ENCODE data around the gene PLEKHG3.

PLEKHG3 gene

DNA sequence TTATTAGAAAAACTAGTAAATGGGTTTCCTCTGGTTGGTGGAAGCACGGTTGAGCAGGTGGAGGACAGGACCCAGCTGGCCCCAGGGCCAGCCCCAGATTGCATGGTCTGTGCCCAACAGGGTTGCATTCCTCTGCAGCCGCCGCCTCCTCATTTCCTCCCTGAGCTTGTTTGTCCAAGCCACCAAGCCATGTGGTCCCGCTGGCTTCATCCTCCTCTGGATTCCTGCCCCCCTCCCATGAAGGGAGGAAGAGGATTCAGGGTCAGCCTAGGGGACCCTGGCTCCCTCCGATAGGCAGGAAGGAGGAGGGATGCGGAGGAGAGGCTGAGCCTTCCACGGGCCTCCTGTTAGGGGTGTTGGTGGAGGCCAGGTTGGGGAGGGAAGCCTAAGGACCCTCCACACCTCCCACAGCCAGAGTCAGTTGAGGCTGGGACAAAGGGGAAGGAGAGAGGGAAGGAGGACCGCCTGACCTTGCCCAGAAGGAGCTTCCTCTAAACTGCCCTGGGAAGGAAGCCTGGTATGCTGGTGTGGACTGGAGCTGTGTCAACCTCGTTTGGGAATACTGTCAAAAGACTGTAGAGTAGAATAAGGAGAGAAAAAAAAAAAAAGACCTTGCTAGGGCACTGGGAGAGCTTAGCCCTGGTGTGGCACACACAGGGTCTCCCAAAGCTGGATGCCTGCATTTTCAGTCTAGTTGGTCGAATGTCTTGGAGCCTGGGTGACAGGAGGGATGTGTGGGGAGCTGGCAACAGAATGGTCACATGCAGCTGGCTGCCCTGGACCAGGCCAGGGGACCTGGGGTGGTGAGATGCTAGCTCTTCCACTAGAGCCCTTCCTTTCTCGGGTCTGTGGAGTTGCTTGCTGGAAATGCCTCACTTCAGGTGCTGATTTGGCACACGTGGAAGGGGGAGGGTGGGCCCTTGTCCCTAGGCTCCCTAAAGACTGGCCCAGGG lies 42.4 kb downstream of the PLEKHG3 start:
- no peak for DNase-seq (ENCODE audit: low read depth)

GRCh38 chr14:64747327-64747726 lies 43.1 kb downstream of the PLEKHG3 start:
- no peak for DNase-seq (ENCODE audit: low read depth)

- no peak for DNase-seq (ENCODE audit: low read depth)
Observed at GRCh38 chr14:64748521-64748920, 44.3 kb downstream of the PLEKHG3 start.

- no peak for DNase-seq (ENCODE audit: low read depth)
Observed at GRCh38 chr14:64748995-64749714, 44.9 kb downstream of the PLEKHG3 start.

GRCh38 chr14:64752909-64753308 lies 48.7 kb downstream of the PLEKHG3 start:
- DNase-seq (ENCODE audit: low read depth): no peak

DNA sequence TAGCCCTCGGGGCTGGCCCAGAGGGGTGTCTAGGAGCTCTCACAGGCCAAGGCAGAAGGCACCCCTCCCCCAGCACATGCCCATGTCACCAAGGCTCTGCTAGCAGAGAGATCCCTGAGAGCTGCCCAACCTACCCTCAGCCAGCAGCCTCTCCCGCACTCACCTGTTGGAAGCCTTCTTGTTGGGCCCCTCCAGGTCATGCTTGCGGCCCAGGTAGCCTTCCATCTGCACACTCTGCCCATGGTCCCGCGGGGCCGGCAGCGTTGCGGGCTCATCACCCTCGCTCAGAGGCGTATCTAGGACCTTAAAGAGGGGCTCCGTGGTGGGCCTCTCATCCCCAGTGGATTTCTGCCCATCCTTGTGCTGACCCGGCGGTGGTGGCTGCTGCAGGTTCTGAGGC lies 49.1 kb downstream of the PLEKHG3 start:
- no peak for DNase-seq (ENCODE audit: low read depth)

DNA sequence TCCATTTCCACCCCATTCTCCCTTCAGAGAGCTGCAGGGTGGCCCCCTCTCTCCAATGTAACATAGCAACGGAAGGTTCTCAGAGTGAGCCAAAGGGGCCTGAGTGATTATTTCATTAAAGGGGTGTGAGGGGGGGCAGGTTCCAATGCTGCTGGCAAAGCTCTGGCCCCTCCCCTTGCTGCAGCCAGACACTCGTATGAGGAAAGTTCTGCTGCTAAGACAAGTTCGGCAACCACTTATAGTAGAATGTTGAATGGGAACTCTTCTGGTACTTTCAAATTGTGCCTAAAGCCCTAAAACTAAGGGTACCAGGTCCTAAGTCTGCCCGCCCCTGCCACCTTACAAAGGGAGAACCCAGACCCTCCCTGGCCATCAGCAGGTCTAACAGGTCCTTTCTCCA lies 49.8 kb downstream of the PLEKHG3 start:
- DNase-seq (ENCODE audit: low read depth): no peak

- DNase-seq (ENCODE audit: low read depth): no peak
Observed at GRCh38 chr14:64754685-64755084, 50.5 kb downstream of the PLEKHG3 start.

DNA sequence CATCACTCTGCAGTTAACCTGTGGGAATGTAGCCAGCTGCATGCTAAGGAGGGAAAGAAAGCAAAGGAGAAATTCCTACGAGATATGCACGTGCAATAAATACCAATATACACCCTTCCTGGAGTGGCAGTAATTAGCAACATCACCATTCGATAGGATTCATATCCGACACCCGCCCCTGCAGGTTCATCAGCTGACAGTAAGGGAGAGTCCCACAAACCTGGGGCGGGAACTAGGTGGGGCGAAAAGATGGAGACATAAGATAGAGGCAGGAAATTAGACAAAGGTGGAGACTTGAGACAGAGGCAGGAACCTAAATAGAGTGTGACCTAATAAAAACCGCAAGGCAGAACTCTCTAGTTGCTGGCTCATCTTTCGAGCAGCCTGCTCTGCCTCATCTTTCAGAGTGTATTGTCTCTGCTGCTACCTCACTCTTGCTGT lies 51.6 kb downstream of the PLEKHG3 start:
- no peak for DNase-seq (ENCODE audit: low read depth)

- no peak for DNase-seq (ENCODE audit: low read depth)
Observed at GRCh38 chr14:64756712-64757111, 52.5 kb downstream of the PLEKHG3 start.

- DNase-seq (ENCODE audit: low read depth): no peak
Observed at GRCh38 chr14:64757601-64758000, 53.4 kb downstream of the PLEKHG3 start.

DNA sequence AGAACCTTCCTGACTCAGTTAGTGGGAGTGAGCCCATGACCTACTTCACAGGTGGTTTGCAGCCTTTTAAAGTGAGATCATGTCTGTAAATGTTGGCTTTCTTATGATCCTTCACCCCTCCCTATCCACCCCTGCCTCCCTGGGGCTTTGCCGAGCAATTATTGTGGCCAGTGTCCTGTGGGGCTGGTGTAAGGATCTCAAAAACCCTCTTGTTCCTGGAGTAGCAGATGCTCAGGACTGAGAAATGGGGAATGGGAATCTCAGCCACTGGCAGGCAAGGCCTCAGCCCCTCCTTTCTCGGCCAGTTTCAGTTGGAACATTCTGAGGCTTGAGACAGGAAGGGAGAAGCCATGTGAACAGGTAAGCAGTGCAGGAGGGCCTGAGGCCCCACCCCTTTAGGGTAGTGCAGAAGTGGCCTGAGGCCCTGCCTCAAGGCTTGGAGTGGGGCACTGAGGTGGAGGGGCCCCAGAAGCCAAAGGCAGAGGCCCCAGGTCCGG lies 53.8 kb downstream of the PLEKHG3 start:
- DNase-seq (ENCODE audit: low read depth): no peak

DNA sequence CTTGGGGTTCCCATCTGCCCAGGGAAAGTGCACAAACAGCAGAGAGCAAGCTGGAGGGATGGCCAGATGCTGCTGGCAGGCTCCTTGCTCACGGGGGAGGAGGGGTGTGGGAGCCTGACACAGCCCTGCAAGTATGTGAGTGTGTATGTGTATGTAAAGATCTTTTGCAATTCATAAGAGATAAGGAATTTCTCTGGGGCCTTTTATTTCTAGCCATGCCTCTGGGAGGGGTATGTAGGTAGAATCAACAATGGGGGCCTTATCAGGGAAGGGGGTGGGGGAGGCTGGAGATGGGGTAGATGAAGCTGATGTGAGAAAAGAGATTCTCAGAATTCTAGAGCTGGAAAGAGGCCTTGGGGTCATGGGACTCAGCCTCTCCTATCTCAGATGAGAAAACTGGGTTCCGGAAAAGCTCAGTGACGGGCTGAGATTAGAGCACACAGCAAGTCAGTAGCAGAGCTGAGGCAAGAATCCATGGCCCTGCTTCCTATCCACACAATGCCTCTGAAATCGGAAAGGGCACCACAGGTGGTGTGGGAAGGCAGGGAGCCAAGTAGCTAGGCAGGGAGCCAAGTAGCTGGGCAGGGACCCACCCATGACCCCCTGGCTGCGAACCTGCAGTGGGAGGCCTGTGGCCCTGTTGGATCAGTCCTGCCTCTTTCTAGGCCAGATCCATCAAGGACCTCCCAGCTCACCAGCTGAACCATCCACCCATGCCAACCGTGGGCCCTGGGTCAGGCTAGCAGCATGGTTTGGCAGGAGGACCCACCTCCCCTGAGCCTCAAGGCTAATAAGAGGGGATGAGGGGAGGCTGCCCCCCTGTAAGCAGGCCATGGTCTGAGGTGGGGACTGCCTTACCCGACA lies 54.7 kb downstream of the PLEKHG3 start:
- peak; percentile 83 for DNase-seq (ENCODE audit: low read depth)

GRCh38 chr14:64759555-64759938 lies 55.3 kb downstream of the PLEKHG3 start:
- no peak for DNase-seq (ENCODE audit: low read depth)

DNA sequence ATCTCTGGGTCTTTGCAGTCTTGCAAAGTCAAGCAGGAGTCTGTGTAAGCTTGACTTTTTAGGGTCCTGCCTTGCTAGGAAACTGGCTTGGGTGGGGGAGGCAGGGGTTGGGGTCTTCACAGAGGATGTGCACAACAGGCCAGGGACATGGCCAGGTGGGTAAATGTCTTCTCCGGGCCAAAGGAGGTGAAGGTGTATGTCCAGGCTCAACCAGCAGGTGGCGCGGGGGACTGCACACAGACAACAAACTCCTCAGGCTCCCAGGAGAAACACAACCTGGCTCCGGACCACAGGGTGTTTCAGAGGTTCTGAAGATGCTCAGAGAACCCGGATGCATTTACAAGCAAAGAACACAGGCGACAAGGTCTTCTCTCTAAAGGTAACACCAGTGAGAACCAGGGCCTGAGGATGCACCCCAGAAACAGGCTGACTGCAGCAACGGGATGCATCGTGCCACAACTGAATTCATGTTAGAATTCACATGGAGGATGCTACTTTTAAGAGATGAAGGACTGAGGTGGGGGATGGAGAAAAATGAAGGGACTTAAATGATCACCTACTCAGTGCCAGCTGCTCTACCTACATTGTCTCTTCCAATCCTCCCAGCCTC lies 56.0 kb downstream of the PLEKHG3 start:
- no peak for DNase-seq (ENCODE audit: low read depth)

DNA sequence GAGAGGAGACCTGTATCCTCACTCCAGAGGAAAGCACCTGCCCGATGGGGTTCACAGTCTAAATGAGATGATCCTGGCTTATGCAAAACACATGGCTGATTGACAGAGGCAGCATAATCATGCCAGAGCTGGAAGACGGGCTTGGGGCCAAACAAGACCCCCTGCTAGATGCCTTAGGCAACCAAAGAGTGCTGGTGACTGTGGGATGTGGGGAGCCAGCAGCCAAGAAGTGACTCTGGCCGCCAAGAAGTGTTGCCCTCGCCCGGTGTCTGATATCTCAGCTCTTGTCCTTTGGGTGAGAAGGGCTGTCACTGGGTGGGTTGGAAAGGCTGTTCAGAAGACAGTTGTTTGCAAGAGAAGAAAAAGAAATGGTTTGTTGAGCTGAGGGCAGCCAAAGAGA lies 56.7 kb downstream of the PLEKHG3 start:
- DNase-seq (ENCODE audit: low read depth): no peak

DNA sequence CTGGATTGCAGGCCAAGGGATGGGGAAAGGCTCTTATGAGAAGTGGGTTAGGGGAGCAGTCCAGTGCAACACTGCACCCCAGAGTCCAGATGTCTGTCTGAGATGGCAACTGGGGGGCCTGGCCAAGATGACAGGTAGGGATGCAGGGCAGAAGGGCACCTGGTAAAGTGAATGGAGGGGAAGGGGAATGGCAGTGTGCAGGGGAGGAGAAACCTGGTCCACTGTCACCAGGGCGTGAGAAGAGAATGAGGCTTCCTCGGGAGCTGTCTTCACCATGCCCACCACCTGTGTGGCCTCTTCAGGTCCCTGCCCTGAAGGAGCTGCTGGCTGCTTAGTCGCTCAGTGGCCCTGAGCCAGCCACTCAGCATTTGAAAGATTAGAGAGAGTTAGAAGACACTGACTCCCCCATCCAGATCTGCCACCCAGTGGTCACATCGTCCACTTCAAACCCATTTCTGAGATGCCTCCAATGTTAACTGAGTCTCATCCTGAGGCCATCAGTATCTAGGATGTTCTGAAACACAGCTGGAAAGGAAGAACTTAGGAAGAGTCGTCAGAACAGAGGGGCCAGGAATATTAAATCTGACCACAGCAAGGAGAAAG lies 57.3 kb downstream of the PLEKHG3 start:
- no peak for DNase-seq (ENCODE audit: low read depth)

- peak; percentile 83 for DNase-seq (ENCODE audit: low read depth)
Observed at GRCh38 chr14:64762044-64763034, 58.1 kb downstream of the PLEKHG3 start.

- no peak for DNase-seq (ENCODE audit: low read depth)
Observed at GRCh38 chr14:64763085-64763782, 59.0 kb downstream of the PLEKHG3 start.

Measured in non-pigmented ciliary epithelial cell (primary cell).